HCEC 1CT (cell line): ENCODE measurements around the gene RNF183.
"Not testable (repeated sequence)": the region's sequence is repeated elsewhere in the genome, so short reads cannot be mapped to it uniquely, and the experiment has no call there.

ENCODE experiments used
- DNase-seq: peaks from one replicate; pipeline ENCODE4 v3.0.0-alpha.2; 2017

RNF183 gene

DNA sequence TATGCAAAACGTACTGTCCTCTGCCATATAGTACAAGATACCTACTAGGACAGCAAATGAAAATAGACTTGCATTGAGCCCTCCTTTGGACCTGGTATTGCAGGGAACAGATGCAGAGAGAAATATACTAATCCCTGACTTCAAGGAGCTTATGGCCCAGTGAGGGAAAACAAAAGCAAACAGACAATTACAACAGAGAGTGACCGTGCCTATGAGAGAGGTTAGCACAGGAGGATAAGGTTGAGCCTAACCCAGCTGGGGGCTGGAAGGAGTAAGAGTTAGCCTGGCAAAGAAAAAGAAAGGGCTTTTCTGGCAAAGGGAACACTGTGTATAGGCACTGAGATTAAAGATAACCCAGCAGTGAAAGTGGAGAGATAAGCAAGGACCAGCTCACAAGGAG is 33.3 kb downstream of the RNF183 start:
- DNase-seq = no peak

- no peak for DNase-seq
These were observed 33.8 kb downstream of the RNF183 start for GRCh38 chr9:113269355-113269754.

- no peak for DNase-seq
These were observed 35.1 kb downstream of the RNF183 start for GRCh38 chr9:113267911-113268566.

GRCh38 chr9:113266174-113266573 is 37.0 kb downstream of the RNF183 start:
- no peak for DNase-seq

DNA sequence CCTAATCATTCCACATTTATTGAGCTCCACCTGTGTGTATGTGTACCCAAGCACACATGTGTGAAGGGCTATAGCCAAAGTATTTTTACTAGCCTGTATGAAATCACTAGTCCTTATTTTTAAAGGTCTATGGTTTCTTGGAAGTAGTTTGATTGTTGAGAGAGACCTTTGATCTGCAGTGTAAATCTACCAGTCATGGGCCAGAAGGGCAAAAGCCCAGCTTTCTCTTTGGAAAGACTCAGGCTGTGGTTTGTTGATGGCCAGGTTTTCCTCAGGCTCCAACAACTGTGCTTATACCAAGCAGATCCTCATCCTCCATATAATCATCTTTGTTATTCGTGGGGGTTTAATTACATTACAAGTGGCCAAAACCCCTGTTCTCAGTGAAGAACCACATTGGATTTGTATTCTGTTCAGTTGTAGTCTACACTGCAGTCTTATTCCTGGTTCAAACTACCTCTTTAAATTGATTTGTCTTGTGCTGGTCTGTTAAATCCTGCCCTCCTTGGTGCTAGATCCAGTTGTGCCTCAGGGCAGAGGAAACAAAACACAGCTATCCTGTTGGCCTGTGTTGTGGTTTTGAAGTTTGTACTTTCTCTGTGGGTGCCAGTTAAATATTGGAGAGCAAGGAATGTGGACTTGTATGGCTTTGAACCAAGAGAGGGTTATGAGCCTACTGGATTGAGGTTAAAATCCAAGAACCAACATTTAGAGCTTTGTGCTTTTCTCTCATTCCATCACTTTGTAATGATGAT is 41.1 kb downstream of the RNF183 start:
- DNase-seq = no peak

GRCh38 chr9:113258282-113258681 is 44.9 kb downstream of the RNF183 start:
- DNase-seq = no peak

GRCh38 chr9:113257863-113258262 is 45.3 kb downstream of the RNF183 start:
- DNase-seq = no peak

DNA sequence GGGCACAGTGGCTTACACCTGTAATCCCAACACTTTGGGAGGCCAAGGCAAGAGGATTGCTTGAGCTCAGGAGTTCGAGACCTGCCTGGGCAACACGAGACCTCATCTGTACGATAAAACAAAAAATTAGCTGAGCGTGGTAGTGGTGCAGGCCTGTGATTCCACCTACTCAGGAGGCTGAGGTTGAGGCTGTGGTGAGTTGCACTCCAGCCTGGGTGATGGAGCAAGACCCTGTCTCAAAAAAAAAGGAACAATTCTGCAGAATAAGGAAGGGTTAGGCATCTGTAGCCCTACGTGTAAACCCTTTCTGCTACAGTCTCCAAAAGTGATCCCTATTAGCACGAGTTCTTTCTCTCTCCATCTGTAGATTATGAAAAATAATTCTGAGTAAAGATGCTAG is 47.7 kb downstream of the RNF183 start:
- no peak for DNase-seq

DNA sequence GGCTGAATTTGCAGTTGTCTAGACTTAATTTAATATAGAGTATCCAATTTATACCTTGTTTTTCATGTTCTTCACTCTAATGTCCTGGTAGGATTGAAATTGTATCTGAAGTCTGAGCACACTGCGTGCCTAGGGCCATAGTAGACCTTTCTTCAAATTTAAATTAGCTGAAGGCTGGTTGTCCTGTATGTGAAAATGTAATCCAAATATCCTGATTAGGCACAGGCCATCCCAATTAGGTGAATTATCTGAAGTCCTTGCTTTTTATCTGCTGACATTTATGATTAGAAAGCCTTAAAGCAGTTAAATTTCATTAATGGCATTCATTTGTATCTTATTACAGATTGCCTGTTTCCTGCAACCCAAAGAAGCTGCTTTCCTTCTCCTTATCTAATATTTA is 48.2 kb downstream of the RNF183 start:
- no peak for DNase-seq

- no peak for DNase-seq
These were observed 52.4 kb downstream of the RNF183 start for GRCh38 chr9:113250807-113251206.

GRCh38 chr9:113249661-113250060 is 53.5 kb downstream of the RNF183 start:
- DNase-seq = not testable (repeated sequence)

DNA sequence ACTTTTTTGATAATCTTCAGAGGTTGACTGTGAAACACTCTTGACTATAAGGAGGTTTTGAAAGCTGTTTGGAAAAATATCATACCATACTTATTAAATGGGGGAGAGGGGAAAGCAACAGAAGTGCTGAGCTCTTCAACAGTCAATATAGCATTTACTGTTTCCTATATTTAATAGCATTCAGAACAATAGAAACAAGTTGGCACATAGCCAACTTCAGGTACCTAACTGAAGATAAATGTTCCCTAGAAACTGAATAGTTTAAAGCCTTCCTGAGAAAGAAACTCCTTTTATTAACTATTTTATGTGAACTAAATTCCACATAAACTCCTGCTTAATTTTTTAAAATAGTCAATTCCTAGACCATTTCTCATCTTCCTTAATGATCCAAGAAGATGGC is 55.5 kb downstream of the RNF183 start:
- no peak for DNase-seq
